ENCODE data around the gene MUC6. TPM values are rescaled to one million over a fixed set of nuclear protein-coding genes. Genes with fewer than 3 reads are reported as not detected.

The MUC6 gene
- total RNA-seq, 4 donors from 2014 or later, result under 0.01 to 2.7 (median under 0.01) TPM; not detected in 1

DNA sequence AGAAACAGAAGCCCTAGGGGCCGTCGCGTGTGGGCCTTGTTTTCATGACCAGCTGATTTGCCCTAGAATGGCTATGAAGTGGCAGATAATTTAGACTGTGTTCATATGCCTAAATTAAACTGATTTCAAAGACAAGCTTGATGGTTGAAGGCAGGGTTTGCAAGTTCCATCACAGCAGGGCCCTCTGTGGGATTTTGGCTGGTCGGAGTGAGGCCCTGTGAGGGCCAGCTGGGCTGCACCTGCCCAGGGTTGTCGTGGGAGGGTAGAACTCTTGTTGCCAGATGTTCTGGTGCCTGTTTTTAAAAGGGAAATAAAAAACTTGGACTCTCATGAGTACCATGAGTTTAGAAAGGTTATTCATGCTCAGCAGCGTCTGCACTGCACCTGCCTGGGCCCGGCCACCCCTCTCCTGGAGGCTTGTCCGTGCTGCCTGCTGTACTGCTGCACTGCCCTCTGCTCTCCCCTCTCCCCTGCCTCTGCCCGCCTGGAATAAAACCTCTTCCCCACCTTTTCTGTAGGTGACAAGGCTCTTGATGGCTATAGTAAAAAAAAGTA is 66.8 kb downstream of the MUC6 start:
- WGBS, 2 donors, result 81 to 89% methylated on average over 9 of the region's 9 CpGs
- H3K9me3 ChIP-seq, result no peaks in the 10 kb centered on the region
- no peak overlapping the region for H3K4me3 ChIP-seq
- no peak overlapping the region for H3K27ac ChIP-seq
- H3K27me3 ChIP-seq, result no peaks in the 10 kb centered on the region
- H3K4me1 ChIP-seq, result peaks cover 0 to 29% (median 0%) of the 10 kb centered on the region in 4 donors
- H3K36me3 ChIP-seq, result peaks cover 0 to 58% (median 22%) of the 10 kb centered on the region in 3 donors
- TF ChIP-seq EP300 (IDR thresholded peaks at IDR 0.05) (no peak), POLR2A (IDR thresholded peaks at IDR 0.05) (no peak)
- TF ChIP-seq, protein P1, sequence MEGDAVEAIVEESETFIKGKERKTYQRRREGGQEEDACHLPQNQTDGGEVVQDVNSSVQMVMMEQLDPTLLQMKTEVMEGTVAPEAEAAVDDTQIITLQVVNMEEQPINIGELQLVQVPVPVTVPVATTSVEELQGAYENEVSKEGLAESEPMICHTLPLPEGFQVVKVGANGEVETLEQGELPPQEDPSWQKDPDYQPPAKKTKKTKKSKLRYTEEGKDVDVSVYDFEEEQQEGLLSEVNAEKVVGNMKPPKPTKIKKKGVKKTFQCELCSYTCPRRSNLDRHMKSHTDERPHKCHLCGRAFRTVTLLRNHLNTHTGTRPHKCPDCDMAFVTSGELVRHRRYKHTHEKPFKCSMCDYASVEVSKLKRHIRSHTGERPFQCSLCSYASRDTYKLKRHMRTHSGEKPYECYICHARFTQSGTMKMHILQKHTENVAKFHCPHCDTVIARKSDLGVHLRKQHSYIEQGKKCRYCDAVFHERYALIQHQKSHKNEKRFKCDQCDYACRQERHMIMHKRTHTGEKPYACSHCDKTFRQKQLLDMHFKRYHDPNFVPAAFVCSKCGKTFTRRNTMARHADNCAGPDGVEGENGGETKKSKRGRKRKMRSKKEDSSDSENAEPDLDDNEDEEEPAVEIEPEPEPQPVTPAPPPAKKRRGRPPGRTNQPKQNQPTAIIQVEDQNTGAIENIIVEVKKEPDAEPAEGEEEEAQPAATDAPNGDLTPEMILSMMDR (IDR thresholded peaks at IDR 0.05), result no peak
- DNase-seq (ENCODE audit: low spot score in 2 of 2), result no peak

DNA sequence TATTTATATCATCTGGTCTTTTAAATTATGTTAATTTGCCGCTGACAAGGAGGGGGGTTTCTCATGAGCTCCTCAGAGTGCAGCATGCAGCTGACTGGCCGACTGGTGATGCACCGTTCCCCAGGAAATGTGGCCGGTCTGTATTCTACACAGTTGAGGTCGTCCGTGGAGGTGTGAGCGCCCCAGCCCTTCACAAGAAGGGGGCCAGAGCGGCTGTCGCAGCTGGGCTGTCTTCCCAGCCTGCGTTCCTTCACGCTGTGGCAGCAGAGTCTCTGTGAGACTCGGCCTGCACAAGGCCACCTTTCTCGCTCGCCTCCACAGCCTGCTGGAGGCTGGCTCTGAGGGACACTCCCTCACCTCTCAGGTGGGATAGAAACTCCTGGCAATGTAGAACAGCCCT is 67.7 kb downstream of the MUC6 start:
- Histone ChIP-seq H3K36me3 (peaks cover 0 to 55% (median 23%) of the 10 kb centered on the region in 3 donors), H3K27ac (no peak overlapping the region), H3K4me3 (no peak overlapping the region), H3K27me3 (no peaks in the 10 kb centered on the region), H3K9me3 (no peaks in the 10 kb centered on the region), H3K4me1 (peaks cover 0 to 29% (median 0%) of the 10 kb centered on the region in 4 donors)
- no peak for TF ChIP-seq EP300 (IDR thresholded peaks at IDR 0.05)
- no peak for DNase-seq (ENCODE audit: low spot score in 2 of 2)
- whole genome bisulfite sequencing, 2 donors, result 87 to 90% methylated on average over 13 to 14 of the region's 14 CpGs

DNA sequence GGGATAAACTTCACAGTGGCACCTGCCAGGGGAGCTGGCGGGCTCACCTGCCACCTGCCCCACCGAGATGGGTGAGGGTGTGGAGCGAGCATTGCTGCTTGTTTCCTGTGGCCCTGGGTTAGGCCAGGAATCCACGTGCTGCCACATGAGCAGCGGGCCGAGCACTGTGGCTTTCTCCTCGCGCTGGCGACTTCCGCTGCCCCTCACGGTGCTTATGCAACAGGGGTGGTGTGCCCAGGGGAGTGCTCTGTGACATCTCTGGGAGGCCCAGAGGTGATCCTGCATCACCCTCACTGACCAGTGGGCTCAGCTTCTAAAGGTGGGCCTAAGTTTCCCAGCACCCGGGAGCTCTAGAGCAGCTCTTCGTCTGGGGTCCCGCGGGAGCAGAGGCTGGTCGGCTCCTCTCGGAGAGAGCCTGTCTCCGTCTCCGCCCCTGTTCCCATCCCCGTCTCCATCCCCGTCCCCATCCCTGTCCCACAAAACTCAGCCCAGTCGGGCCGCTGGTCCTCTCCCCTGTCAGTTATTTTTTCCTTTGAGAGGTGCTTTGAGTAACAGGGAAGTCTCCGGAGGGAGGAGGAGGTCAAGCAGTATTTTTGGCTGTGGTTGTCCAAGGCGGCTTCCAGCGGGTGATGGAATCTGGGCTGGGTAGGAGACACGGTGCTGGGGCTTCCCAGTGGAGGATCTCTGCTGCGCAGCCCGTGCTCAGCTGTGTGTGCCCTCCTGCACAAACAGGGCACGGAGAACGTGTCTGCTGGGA is 68.3 kb downstream of the MUC6 start:
- H3K36me3 ChIP-seq, result peaks cover 0 to 55% (median 21%) of the 10 kb centered on the region in 3 donors
- no peaks in the 10 kb centered on the region for H3K27me3 ChIP-seq
- no peak overlapping the region for H3K4me3 ChIP-seq
- TF ChIP-seq POLR2A (IDR thresholded peaks at IDR 0.05) (no peak), EP300 (IDR thresholded peaks at IDR 0.05) (no peak)
- TF ChIP-seq, protein P1 (IDR thresholded peaks at IDR 0.05), result no peak
- no peaks in the 10 kb centered on the region for H3K9me3 ChIP-seq
- peaks cover 0 to 29% (median 0%) of the 10 kb centered on the region in 4 donors for H3K4me1 ChIP-seq
- DNase-seq (ENCODE audit: low spot score in 2 of 2), result peak in 1 of 2 donors; percentile 21
- 66 to 67% methylated on average over 30 to 31 of the region's 31 CpGs for WGBS, 2 donors
- H3K27ac ChIP-seq, result no peak overlapping the region

DNA sequence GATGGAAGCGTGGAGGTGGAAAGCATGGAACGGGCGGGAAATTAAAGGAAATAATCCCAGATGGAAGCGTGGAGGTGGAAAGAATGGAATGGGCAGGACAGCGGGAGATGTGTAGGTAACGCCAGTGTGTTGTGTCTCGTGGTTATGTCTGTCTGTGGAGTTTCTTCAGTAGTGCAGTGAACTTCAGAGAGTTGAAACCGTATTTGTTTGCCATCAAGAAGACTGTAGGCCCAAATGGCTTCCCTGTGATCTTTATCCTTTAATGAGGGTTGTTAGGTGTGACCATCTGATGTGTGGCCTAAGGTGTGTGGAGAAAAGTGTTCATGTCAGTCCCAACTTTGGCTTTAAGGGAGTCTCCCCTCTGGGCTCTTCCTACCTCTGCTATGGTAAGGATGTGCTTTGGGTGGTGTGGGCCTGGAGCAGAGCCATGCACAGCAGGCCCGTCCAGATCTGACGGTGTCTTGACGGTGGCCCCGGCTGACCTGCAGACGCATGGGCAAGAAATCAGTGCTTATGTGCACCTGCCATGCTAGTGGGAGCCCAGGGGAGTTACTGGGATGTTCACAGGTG is 71.2 kb downstream of the MUC6 start:
- no peaks in the 10 kb centered on the region for H3K9me3 ChIP-seq

DNA sequence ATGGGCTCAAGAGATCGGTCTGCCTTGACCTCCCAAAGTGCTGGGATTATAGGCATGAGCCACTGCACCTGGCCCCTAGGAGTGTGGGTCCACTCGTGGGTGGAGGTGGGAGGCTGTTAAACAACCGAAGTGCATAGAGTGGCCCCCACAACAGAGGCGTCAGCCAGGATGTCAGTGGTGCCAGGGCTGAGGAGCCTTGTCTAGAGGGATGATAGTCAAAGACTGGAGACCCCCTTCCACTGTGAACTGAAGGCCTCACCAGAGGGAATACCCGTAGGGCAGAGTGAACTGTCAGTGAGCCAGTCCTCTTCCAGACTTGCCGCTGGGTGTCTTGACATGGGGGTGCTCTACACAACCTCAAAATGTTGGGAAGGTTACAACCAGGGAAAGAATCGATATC is 72.7 kb downstream of the MUC6 start:
- Histone ChIP-seq H3K36me3 (peaks cover 0 to 58% (median 8%) of the 10 kb centered on the region in 3 donors), H3K4me1 (peaks cover 0 to 22% (median 0%) of the 10 kb centered on the region in 4 donors), H3K27me3 (no peaks in the 10 kb centered on the region), H3K9me3 (no peaks in the 10 kb centered on the region), H3K27ac (no peak overlapping the region), H3K4me3 (no peak overlapping the region)
- DNase-seq (ENCODE audit: low spot score in 2 of 2), result no peak
- WGBS, 2 donors, result 95 to 97% methylated on average over 7 of the region's 7 CpGs
- TF ChIP-seq EP300 (IDR thresholded peaks at IDR 0.05), result no peak
- TF ChIP-seq POLR2A (IDR thresholded peaks at IDR 0.05), result no peak
- TF ChIP-seq, protein P1 (IDR thresholded peaks at IDR 0.05), result no peak

More for the DNA sequence above, 71.2 kb downstream of the MUC6 start:
- Histone ChIP-seq H3K27me3 (no peaks in the 10 kb centered on the region), H3K27ac (no peak overlapping the region), H3K4me3 (no peak overlapping the region), H3K4me1 (peaks cover 0 to 29% (median 0%) of the 10 kb centered on the region in 4 donors), H3K36me3 (peaks cover 0 to 55% (median 8%) of the 10 kb centered on the region in 3 donors)
- TF ChIP-seq, protein P1 (IDR thresholded peaks at IDR 0.05), result no peak
- no peak for TF ChIP-seq EP300 (IDR thresholded peaks at IDR 0.05)
- TF ChIP-seq POLR2A (IDR thresholded peaks at IDR 0.05), result no peak
- 87 to 92% methylated on average over 13 of the region's 13 CpGs for WGBS, 2 donors
- no peak for DNase-seq (ENCODE audit: low spot score in 2 of 2)

Other genes starting within 250 kb of the MUC6 start
- not detected for gene CEND1, start 246.6 kb downstream of the MUC6 start, total RNA-seq
- 10 to 100 TPM in 2 of 4 donors, 1 to 10 TPM in 2; 8.0 to 17.5 (median 10.0) TPM for gene SLC25A22, start 238.4 kb downstream of the MUC6 start, total RNA-seq
- gene PIDD1, start 231.5 kb downstream of the MUC6 start, total RNA-seq, result 10 to 100 TPM; 32.2 to 67.5 (median 35.9) TPM
- gene RPLP2, start 226.8 kb downstream of the MUC6 start, total RNA-seq, result 100 to 1,000 TPM; 404 to 765 (median 584) TPM
- gene PNPLA2, start 217.8 kb downstream of the MUC6 start, total RNA-seq, result 100 to 1,000 TPM; 136 to 314 (median 187) TPM
- gene CRACR2B, start 208.8 kb downstream of the MUC6 start, total RNA-seq, result 10 to 100 TPM in 3 of 4 donors, 1 to 10 TPM in 1; 7.1 to 19.7 (median 16.8) TPM
- 100 to 1,000 TPM; 264 to 309 (median 281) TPM for gene CD151, start 203.8 kb downstream of the MUC6 start, total RNA-seq
- 100 to 1,000 TPM in 2 of 4 donors, 10 to 100 TPM in 2; 71.7 to 140 (median 110) TPM for gene POLR2L, start 194.2 kb downstream of the MUC6 start, total RNA-seq
- 100 to 1,000 TPM; 139 to 256 (median 221) TPM for gene TSPAN4, start 193.9 kb downstream of the MUC6 start, total RNA-seq
- gene CHID1, start 125.9 kb downstream of the MUC6 start, total RNA-seq, result 10 to 100 TPM; 47.9 to 83.4 (median 65.8) TPM
- gene AP2A2, start 110.8 kb downstream of the MUC6 start, total RNA-seq, result 100 to 1,000 TPM in 1 of 4 donors, 10 to 100 TPM in 3; 70.8 to 136 (median 90.3) TPM
- not detected for gene MUC2, start 38.2 kb upstream of the MUC6 start, total RNA-seq
- not detected for gene MUC5AC, start 121.2 kb upstream of the MUC6 start, total RNA-seq
- under 1 TPM in 2 of 4 donors, not detected in 2; under 0.01 to 0.22 TPM for gene MUC5B, start 186.3 kb upstream of the MUC6 start, total RNA-seq